ENCODE data around the gene PPP3CA. TPM values are rescaled to one million over a fixed set of nuclear protein-coding genes. Genes with fewer than 3 reads are reported as not detected.

The PPP3CA gene
- total and polyA plus RNA-seq, 2 donors from 2014 or later = 6.9 to 31.5 TPM

GRCh38 chr4:101010987-101011386 lies 336.3 kb downstream of the PPP3CA start:
- Histone ChIP-seq H3K9ac (ENCODE audit: low read length in 3 of 3) (no peak overlapping the region), H3K36me3 (ENCODE audit: control insufficient read depth in 2 of 3, insufficient read depth in 3 of 3, low read length in 3 of 3) (no peaks in the 10 kb centered on the region), H3K4me1 (ENCODE audit: control insufficient read depth in 2 of 3, insufficient read depth in 2 of 3, low read depth in 1 of 3, low read length in 3 of 3) (peaks cover 0 to 7% (median 0%) of the 10 kb centered on the region in 3 donors), H3K27me3 (ENCODE audit: control insufficient read depth, insufficient read depth, low read length) (no peaks in the 10 kb centered on the region), H3K9me3 (ENCODE audit: control insufficient read depth in 2 of 3, insufficient read depth in 1 of 3, low read length in 3 of 3) (no peaks in the 10 kb centered on the region), H3K27ac (ENCODE audit: low read depth in 2 of 2, low read length in 2 of 2) (no peak overlapping the region), H3K4me3 (ENCODE audit: low read length in 3 of 3) (no peak overlapping the region)
- FAIRE-seq (no peak), DNase-seq (no peak)
- TF ChIP-seq, protein P1, sequence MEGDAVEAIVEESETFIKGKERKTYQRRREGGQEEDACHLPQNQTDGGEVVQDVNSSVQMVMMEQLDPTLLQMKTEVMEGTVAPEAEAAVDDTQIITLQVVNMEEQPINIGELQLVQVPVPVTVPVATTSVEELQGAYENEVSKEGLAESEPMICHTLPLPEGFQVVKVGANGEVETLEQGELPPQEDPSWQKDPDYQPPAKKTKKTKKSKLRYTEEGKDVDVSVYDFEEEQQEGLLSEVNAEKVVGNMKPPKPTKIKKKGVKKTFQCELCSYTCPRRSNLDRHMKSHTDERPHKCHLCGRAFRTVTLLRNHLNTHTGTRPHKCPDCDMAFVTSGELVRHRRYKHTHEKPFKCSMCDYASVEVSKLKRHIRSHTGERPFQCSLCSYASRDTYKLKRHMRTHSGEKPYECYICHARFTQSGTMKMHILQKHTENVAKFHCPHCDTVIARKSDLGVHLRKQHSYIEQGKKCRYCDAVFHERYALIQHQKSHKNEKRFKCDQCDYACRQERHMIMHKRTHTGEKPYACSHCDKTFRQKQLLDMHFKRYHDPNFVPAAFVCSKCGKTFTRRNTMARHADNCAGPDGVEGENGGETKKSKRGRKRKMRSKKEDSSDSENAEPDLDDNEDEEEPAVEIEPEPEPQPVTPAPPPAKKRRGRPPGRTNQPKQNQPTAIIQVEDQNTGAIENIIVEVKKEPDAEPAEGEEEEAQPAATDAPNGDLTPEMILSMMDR (IDR thresholded peaks at IDR 0.05; ENCODE audit: borderline replicate concordance, extremely low read depth, insufficient read depth) = no peak
- intact Hi-C loops (cut with DNase I) = no loop called here

DNA sequence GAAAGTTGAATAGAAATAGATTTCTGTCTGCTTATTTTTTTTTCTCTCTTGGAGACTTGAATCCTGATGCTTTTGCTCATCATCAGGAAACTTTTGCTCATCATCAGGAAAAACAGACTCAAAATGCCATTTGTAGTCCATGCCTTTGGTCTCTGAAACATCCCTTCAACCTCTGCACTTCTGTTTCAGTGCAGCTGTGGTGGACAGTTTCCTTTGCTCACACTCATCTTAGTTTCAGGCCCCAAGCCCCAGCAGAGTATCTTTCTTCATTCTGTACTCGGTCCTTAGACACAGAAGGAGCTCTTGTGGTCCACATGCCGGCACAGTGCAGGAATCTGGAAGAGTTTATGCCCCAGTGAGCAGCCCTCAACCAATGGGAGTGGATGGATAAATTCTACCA lies 337.9 kb downstream of the PPP3CA start:
- DNase-seq (no peak), FAIRE-seq (no peak)
- H3K27me3 ChIP-seq (ENCODE audit: control insufficient read depth, insufficient read depth, low read length) = no peaks in the 10 kb centered on the region
- H3K9me3 ChIP-seq (ENCODE audit: control insufficient read depth in 2 of 3, insufficient read depth in 1 of 3, low read length in 3 of 3) = no peaks in the 10 kb centered on the region
- TF ChIP-seq, protein P1 (IDR thresholded peaks at IDR 0.05; ENCODE audit: borderline replicate concordance, extremely low read depth, insufficient read depth) = no peak
- no peak overlapping the region for H3K27ac ChIP-seq (ENCODE audit: low read depth in 2 of 2, low read length in 2 of 2)
- peaks cover 0 to 7% (median 0%) of the 10 kb centered on the region in 3 donors for H3K4me1 ChIP-seq (ENCODE audit: control insufficient read depth in 2 of 3, insufficient read depth in 2 of 3, low read depth in 1 of 3, low read length in 3 of 3)
- H3K4me3 ChIP-seq (ENCODE audit: low read length in 3 of 3) = no peak overlapping the region
- intact Hi-C loops (cut with DNase I) = no loop called here
- H3K36me3 ChIP-seq (ENCODE audit: control insufficient read depth in 2 of 3, insufficient read depth in 3 of 3, low read length in 3 of 3) = no peaks in the 10 kb centered on the region
- no peak overlapping the region for H3K9ac ChIP-seq (ENCODE audit: low read length in 3 of 3)

GRCh38 chr4:101008503-101008902 lies 338.8 kb downstream of the PPP3CA start:
- FAIRE-seq = no peak

More at GRCh38 chr4:101008503-101008902, 338.8 kb downstream of the PPP3CA start:
- Histone ChIP-seq H3K4me3 (ENCODE audit: low read length in 3 of 3) (no peak overlapping the region), H3K36me3 (ENCODE audit: control insufficient read depth in 2 of 3, insufficient read depth in 3 of 3, low read length in 3 of 3) (no peaks in the 10 kb centered on the region), H3K27me3 (ENCODE audit: control insufficient read depth, insufficient read depth, low read length) (no peaks in the 10 kb centered on the region), H3K9ac (ENCODE audit: low read length in 3 of 3) (no peak overlapping the region), H3K9me3 (ENCODE audit: control insufficient read depth in 2 of 3, insufficient read depth in 1 of 3, low read length in 3 of 3) (no peaks in the 10 kb centered on the region), H3K27ac (ENCODE audit: low read depth in 2 of 2, low read length in 2 of 2) (no peak overlapping the region), H3K4me1 (ENCODE audit: control insufficient read depth in 2 of 3, insufficient read depth in 2 of 3, low read depth in 1 of 3, low read length in 3 of 3) (no peaks in the 10 kb centered on the region)
- DNase-seq = no peak
- TF ChIP-seq, protein P1 (IDR thresholded peaks at IDR 0.05; ENCODE audit: borderline replicate concordance, extremely low read depth, insufficient read depth) = no peak
- intact Hi-C loops (cut with DNase I) = no loop called here
